ENCODE measurements around the gene TAMALIN. TPM values are rescaled to one million over a fixed set of nuclear protein-coding genes. Genes with fewer than 3 reads are reported as not detected.
"Not testable (repeated sequence)": the region's sequence is repeated elsewhere in the genome, so short reads cannot be mapped to it uniquely, and the experiment has no call there.

The TAMALIN gene
- total RNA-seq, 1 donor = 122 TPM

- no peaks in the 10 kb centered on the region for H3K27me3 ChIP-seq (ENCODE audit: insufficient read depth, low read length)
- no peaks in the 10 kb centered on the region for H3K9me3 ChIP-seq (ENCODE audit: low read depth, low read length)
- H3K4me3 ChIP-seq (ENCODE audit: low read length) = no peak overlapping the region
- H3K4me1 ChIP-seq (ENCODE audit: insufficient read depth, low read length) = peaks cover 88% of the 10 kb centered on the region
Measured at GRCh38 chr12:51974646-51975045, 32.1 kb upstream of the TAMALIN start.

- Histone ChIP-seq H3K9me3 (ENCODE audit: low read depth, low read length) (no peaks in the 10 kb centered on the region), H3K4me1 (ENCODE audit: insufficient read depth, low read length) (peaks cover 88% of the 10 kb centered on the region), H3K27me3 (ENCODE audit: insufficient read depth, low read length) (no peaks in the 10 kb centered on the region), H3K4me3 (ENCODE audit: low read length) (no peak overlapping the region)
Measured at GRCh38 chr12:51975196-51975595, 31.6 kb upstream of the TAMALIN start.

GRCh38 chr12:51976376-51977160 is 30.2 kb upstream of the TAMALIN start:
- peaks cover 80% of the 10 kb centered on the region for H3K4me1 ChIP-seq (ENCODE audit: insufficient read depth, low read length)
- H3K4me3 ChIP-seq (ENCODE audit: low read length) = no peak overlapping the region
- no peaks in the 10 kb centered on the region for H3K9me3 ChIP-seq (ENCODE audit: low read depth, low read length)
- no peaks in the 10 kb centered on the region for H3K27me3 ChIP-seq (ENCODE audit: insufficient read depth, low read length)

DNA sequence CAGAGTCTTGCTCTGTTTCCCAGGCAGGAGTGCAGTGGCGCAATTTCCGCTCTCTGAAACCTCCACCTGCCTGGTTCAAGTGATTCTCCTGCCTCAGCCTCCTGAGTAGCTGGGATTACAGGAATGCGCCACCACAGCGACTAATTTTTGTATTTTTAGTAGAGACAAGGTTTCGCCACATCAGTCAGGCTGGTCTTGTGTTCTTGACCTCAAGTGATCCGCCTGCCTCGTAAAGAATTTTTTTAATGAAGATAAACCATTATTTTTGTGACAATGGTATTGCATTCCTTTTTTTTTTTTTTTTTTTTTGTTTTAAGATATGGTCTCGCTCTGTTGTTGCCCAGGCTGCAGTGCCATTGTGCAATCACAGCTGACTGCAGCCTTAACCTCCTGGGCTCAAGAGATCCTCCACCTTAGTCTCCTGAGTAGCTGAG is 29.4 kb upstream of the TAMALIN start:
- H3K27me3 ChIP-seq (ENCODE audit: insufficient read depth, low read length) = no peaks in the 10 kb centered on the region
- no peak overlapping the region for H3K4me3 ChIP-seq (ENCODE audit: low read length)
- H3K4me1 ChIP-seq (ENCODE audit: insufficient read depth, low read length) = peaks cover 72% of the 10 kb centered on the region
- H3K9me3 ChIP-seq (ENCODE audit: low read depth, low read length) = no peaks in the 10 kb centered on the region

- H3K4me3 ChIP-seq (ENCODE audit: low read length); H3K27me3 ChIP-seq (ENCODE audit: insufficient read depth, low read length); H3K9me3 ChIP-seq (ENCODE audit: low read depth, low read length): not testable (repeated sequence)
- peaks cover 52% of the 10 kb centered on the region for H3K4me1 ChIP-seq (ENCODE audit: insufficient read depth, low read length)
Measured at GRCh38 chr12:51979306-51979705, 27.4 kb upstream of the TAMALIN start.

GRCh38 chr12:51980051-51980808 is 26.5 kb upstream of the TAMALIN start:
- Histone ChIP-seq H3K4me1 (ENCODE audit: insufficient read depth, low read length) (peaks cover 43% of the 10 kb centered on the region), H3K9me3 (ENCODE audit: low read depth, low read length) (no peaks in the 10 kb centered on the region), H3K4me3 (ENCODE audit: low read length) (no peak overlapping the region), H3K27me3 (ENCODE audit: insufficient read depth, low read length) (no peaks in the 10 kb centered on the region)

DNA sequence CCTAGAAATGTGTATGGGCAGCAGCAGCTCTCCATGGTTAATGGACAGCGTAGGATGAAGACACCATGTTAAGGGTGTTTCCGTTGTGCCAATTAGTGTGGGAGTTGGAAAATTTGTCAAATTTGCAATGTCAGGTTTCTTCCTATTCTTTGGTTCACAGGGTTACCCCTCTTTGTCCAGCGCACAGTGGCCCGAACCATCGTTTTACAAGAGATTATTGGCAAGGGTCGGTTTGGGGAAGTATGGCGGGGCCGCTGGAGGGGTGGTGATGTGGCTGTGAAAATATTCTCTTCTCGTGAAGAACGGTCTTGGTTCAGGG is 26.0 kb upstream of the TAMALIN start:
- Histone ChIP-seq H3K27me3 (ENCODE audit: insufficient read depth, low read length) (no peaks in the 10 kb centered on the region), H3K4me1 (ENCODE audit: insufficient read depth, low read length) (peaks cover 38% of the 10 kb centered on the region), H3K9me3 (ENCODE audit: low read depth, low read length) (no peaks in the 10 kb centered on the region), H3K4me3 (ENCODE audit: low read length) (no peak overlapping the region)

DNA sequence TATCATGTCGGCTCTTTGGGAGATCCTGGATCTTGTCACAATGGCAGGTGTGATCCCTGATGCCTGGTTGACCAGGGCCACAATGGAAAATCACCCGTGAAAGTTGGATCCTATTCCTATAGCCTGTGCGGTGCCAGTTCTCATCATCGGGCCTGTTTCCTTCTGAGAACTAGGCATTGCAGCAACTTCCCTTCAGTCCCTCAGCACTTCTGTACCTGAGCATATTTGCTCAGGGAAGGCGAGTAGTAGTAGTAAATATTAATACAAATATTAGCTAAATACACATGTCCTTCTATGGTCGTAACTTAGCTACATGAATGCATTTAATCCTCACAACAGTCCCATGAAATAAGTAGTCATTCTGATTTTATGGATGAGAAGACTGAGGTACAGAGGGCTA is 22.1 kb upstream of the TAMALIN start:
- no peaks in the 10 kb centered on the region for H3K27me3 ChIP-seq (ENCODE audit: insufficient read depth, low read length)
- peaks cover 11% of the 10 kb centered on the region for H3K4me1 ChIP-seq (ENCODE audit: insufficient read depth, low read length)
- H3K4me3 ChIP-seq (ENCODE audit: low read length) = no peak overlapping the region
- H3K9me3 ChIP-seq (ENCODE audit: low read depth, low read length) = no peaks in the 10 kb centered on the region

GRCh38 chr12:51985154-51985835 is 21.5 kb upstream of the TAMALIN start:
- H3K27me3 ChIP-seq (ENCODE audit: insufficient read depth, low read length) = no peaks in the 10 kb centered on the region
- peaks cover 8% of the 10 kb centered on the region for H3K4me1 ChIP-seq (ENCODE audit: insufficient read depth, low read length)
- no peaks in the 10 kb centered on the region for H3K9me3 ChIP-seq (ENCODE audit: low read depth, low read length)
- no peak overlapping the region for H3K4me3 ChIP-seq (ENCODE audit: low read length)

- Histone ChIP-seq H3K4me1 (ENCODE audit: insufficient read depth, low read length) (peaks cover 9% of the 10 kb centered on the region), H3K27me3 (ENCODE audit: insufficient read depth, low read length) (no peaks in the 10 kb centered on the region), H3K4me3 (ENCODE audit: low read length) (no peak overlapping the region), H3K9me3 (ENCODE audit: low read depth, low read length) (no peaks in the 10 kb centered on the region)
Measured at GRCh38 chr12:51986834-51987233, 19.9 kb upstream of the TAMALIN start.

- Histone ChIP-seq H3K4me1 (ENCODE audit: insufficient read depth, low read length) (peaks cover 15% of the 10 kb centered on the region), H3K4me3 (ENCODE audit: low read length) (no peak overlapping the region), H3K9me3 (ENCODE audit: low read depth, low read length) (no peaks in the 10 kb centered on the region), H3K27me3 (ENCODE audit: insufficient read depth, low read length) (no peaks in the 10 kb centered on the region)
Measured at GRCh38 chr12:51992246-51992645, 14.5 kb upstream of the TAMALIN start.

DNA sequence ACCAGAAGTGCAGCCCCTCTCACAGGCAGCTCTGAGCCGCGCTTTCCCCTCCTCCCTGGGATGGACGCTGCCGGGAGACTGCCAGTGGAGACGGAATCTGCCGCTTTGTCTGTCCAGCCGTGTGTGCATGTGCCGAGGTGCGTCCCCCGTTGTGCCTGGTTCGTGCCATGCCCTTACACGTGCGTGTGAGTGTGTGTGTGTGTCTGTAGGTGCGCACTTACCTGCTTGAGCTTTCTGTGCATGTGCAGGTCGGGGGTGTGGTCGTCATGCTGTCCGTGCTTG is 12.3 kb upstream of the TAMALIN start:
- H3K27me3 ChIP-seq (ENCODE audit: insufficient read depth, low read length) = no peaks in the 10 kb centered on the region
- peaks cover 15% of the 10 kb centered on the region for H3K4me1 ChIP-seq (ENCODE audit: insufficient read depth, low read length)
- H3K4me3 ChIP-seq (ENCODE audit: low read length) = no peak overlapping the region
- H3K9me3 ChIP-seq (ENCODE audit: low read depth, low read length) = no peaks in the 10 kb centered on the region

GRCh38 chr12:51994959-51995358 is 11.8 kb upstream of the TAMALIN start:
- H3K9me3 ChIP-seq (ENCODE audit: low read depth, low read length) = no peaks in the 10 kb centered on the region
- H3K4me1 ChIP-seq (ENCODE audit: insufficient read depth, low read length) = peaks cover 14% of the 10 kb centered on the region
- H3K27me3 ChIP-seq (ENCODE audit: insufficient read depth, low read length) = no peaks in the 10 kb centered on the region
- no peak overlapping the region for H3K4me3 ChIP-seq (ENCODE audit: low read length)

- no peaks in the 10 kb centered on the region for H3K9me3 ChIP-seq (ENCODE audit: low read depth, low read length)
- peaks cover 6% of the 10 kb centered on the region for H3K4me1 ChIP-seq (ENCODE audit: insufficient read depth, low read length)
- no peaks in the 10 kb centered on the region for H3K27me3 ChIP-seq (ENCODE audit: insufficient read depth, low read length)
- no peak overlapping the region for H3K4me3 ChIP-seq (ENCODE audit: low read length)
Measured at GRCh38 chr12:51997136-51997535, 9.6 kb upstream of the TAMALIN start.

- H3K4me3 ChIP-seq (ENCODE audit: low read length) = no peak overlapping the region
Measured at GRCh38 chr12:52003016-52003550, 3.7 kb upstream of the TAMALIN start.

More at GRCh38 chr12:52003016-52003550, 3.7 kb upstream of the TAMALIN start:
- peaks cover 12% of the 10 kb centered on the region for H3K27me3 ChIP-seq (ENCODE audit: insufficient read depth, low read length)
- H3K4me1 ChIP-seq (ENCODE audit: insufficient read depth, low read length) = peaks cover 26% of the 10 kb centered on the region
- no peaks in the 10 kb centered on the region for H3K9me3 ChIP-seq (ENCODE audit: low read depth, low read length)

All from mononuclear cell (primary cell).